ENCODE results near the gene DCLK3.

- no peak for TF ChIP-seq ESRRG (CRISPR knock-in tag; IDR thresholded peaks at IDR 0.05)
- TF ChIP-seq TCF4 (CRISPR knock-in tag; IDR thresholded peaks at IDR 0.05; ENCODE audit: borderline replicate concordance), result no peak
- TF ChIP-seq RARB (CRISPR knock-in tag; IDR thresholded peaks at IDR 0.05), result no peak
- no peak for TF ChIP-seq PATZ1 (CRISPR knock-in tag; IDR thresholded peaks at IDR 0.05; ENCODE audit: borderline replicate concordance)
- TF ChIP-seq CSRNP3 (CRISPR knock-in tag; IDR thresholded peaks at IDR 0.05), result no peak
- TF ChIP-seq BACH2 (CRISPR knock-in tag; IDR thresholded peaks at IDR 0.05; ENCODE audit: borderline replicate concordance), result no peak
- TF ChIP-seq TOX (CRISPR knock-in tag; IDR thresholded peaks at IDR 0.05; ENCODE audit: borderline replicate concordance), result no peak
- no peak for TF ChIP-seq CSDC2 (CRISPR knock-in tag; IDR thresholded peaks at IDR 0.05)
- TF ChIP-seq ZFP30 (CRISPR knock-in tag; IDR thresholded peaks at IDR 0.05), result no peak
- no peak for TF ChIP-seq CREB5 (CRISPR knock-in tag; IDR thresholded peaks at IDR 0.05; ENCODE audit: low read depth)
- no peak for TF ChIP-seq GLIS3 (CRISPR knock-in tag; IDR thresholded peaks at IDR 0.05)
These were observed 2.6 kb downstream of the DCLK3 start for GRCh38 chr3:36761779-36762178.
